Stimulated activated CD8-positive, alpha-beta memory T cell treated with anti-CD3 and anti-CD28 coated beads, Interleukin-15, amount 100 ng/mL, for 4 hours (primary cell): ENCODE data around the gene ENAH.
A peak's percentile ranks its signal among the peaks of the same experiment; 100 is the strongest.
"Not testable (repeated sequence)": the region's sequence is repeated elsewhere in the genome, so short reads cannot be mapped to it uniquely, and the experiment has no call there.

Source experiments
- DNase-seq, 2 donors: peaks; one replicate each; pipeline ENCODE4 v3.0.0-alpha.2; 2020; ENCODE audit warnings: low read depth in 2 of 2

The ENAH gene

GRCh38 chr1:225493591-225494246, 159.2 kb downstream of the ENAH start:
- no peak for DNase-seq

GRCh38 chr1:225488676-225489075, 164.2 kb downstream of the ENAH start:
- no peak for DNase-seq

GRCh38 chr1:225486856-225487255, 166.1 kb downstream of the ENAH start:
- no peak for DNase-seq

GRCh38 chr1:225485991-225486530, 166.9 kb downstream of the ENAH start:
- no peak for DNase-seq

- DNase-seq, result no peak
Observed at GRCh38 chr1:225485226-225485625, 167.7 kb downstream of the ENAH start.

- no peak for DNase-seq
Observed at GRCh38 chr1:225484657-225485214, 168.2 kb downstream of the ENAH start.

- DNase-seq, result no peak
Observed at GRCh38 chr1:225483818-225484656, 168.9 kb downstream of the ENAH start.

GRCh38 chr1:225482421-225482950, 170.4 kb downstream of the ENAH start:
- DNase-seq, result no peak

- no peak for DNase-seq
Observed at GRCh38 chr1:225481738-225482137, 171.2 kb downstream of the ENAH start.

GRCh38 chr1:225480825-225481434, 172.0 kb downstream of the ENAH start:
- DNase-seq, result no peak

- no peak for DNase-seq
Observed at GRCh38 chr1:225479996-225480720, 172.8 kb downstream of the ENAH start.

GRCh38 chr1:225479341-225479740, 173.6 kb downstream of the ENAH start:
- DNase-seq, result no peak

- DNase-seq, result no peak
Observed at GRCh38 chr1:225477296-225477911, 175.5 kb downstream of the ENAH start.

- no peak for DNase-seq
Observed at GRCh38 chr1:225476538-225476988, 176.4 kb downstream of the ENAH start.

- no peak for DNase-seq
Observed at GRCh38 chr1:225476100-225476511, 176.8 kb downstream of the ENAH start.

- peak in 1 of 2 donors; percentile 23 for DNase-seq
Observed at GRCh38 chr1:225474986-225475820, 177.7 kb downstream of the ENAH start.

- no peak for DNase-seq
Observed at GRCh38 chr1:225474439-225474985, 178.4 kb downstream of the ENAH start.

- DNase-seq, result not testable (repeated sequence)
Observed at GRCh38 chr1:225473676-225474438, 179.1 kb downstream of the ENAH start.

- not testable (repeated sequence) for DNase-seq
Observed at GRCh38 chr1:225473266-225473665, 179.7 kb downstream of the ENAH start.
